ENCODE results near the gene OSBPL10.

- TF ChIP-seq, protein P1, sequence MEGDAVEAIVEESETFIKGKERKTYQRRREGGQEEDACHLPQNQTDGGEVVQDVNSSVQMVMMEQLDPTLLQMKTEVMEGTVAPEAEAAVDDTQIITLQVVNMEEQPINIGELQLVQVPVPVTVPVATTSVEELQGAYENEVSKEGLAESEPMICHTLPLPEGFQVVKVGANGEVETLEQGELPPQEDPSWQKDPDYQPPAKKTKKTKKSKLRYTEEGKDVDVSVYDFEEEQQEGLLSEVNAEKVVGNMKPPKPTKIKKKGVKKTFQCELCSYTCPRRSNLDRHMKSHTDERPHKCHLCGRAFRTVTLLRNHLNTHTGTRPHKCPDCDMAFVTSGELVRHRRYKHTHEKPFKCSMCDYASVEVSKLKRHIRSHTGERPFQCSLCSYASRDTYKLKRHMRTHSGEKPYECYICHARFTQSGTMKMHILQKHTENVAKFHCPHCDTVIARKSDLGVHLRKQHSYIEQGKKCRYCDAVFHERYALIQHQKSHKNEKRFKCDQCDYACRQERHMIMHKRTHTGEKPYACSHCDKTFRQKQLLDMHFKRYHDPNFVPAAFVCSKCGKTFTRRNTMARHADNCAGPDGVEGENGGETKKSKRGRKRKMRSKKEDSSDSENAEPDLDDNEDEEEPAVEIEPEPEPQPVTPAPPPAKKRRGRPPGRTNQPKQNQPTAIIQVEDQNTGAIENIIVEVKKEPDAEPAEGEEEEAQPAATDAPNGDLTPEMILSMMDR (IDR thresholded peaks at IDR 0.05), result no peak
- TF ChIP-seq EZH2 (IDR thresholded peaks at IDR 0.05; ENCODE audit: borderline replicate concordance, insufficient read depth, low read depth, low read length, poor library complexity, severe bottlenecking), result no peak
Observed at GRCh38 chr3:31985831-31986230, 4.8 kb upstream of the OSBPL10 start.

All from B cell (primary cell).